Measurements from ENCODE around the gene RETREG1. TPM values are rescaled to one million over a fixed set of nuclear protein-coding genes. Genes with fewer than 3 reads are reported as not detected.

RETREG1 gene
- total RNA-seq, 4 donors from 2014 or later, result 29.1 to 58.8 (median 43.3) TPM

DNA sequence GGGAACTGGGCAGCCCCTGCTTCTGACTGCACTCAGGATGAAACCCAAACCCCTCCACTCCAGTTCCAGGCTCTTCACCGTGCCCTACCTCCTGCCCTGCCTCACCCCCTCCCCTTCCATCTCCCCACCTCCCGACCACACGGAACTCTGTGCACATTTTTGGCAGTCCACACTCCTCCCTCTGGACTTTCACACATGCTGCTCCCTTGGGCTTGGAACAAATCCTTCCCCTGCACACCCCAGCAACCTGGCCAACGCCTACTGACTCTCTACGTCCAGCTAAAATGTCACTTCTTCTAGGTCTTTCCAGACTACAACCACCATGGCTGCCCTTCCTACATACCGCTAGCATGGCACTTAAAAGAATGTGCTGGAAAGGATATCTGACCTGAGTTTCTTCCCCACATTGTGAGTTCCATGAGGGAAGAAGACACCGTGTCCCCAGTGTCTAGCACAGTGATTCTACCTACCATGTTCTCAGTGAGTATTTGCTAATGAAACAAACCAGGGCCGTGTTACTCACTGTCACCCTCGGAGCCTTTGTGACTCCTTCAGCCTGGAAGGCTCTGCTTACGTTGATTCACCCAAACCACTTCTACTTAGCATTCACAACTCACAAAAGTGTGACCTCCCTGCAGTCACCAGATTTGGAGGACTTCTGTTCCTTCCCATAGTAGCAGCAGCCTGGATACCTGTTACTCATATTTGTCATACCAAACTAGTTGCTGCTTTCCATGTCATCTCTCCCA, 18.7 kb downstream of the RETREG1 start:
- DNase-seq (ENCODE audit: low spot score in 2 of 2), result no peak
- intact Hi-C loops (cut with DNase I; ENCODE audit: low total_unique reads), result no loop called here
- no peak overlapping the region for H3K4me3 ChIP-seq (ENCODE audit: low read depth, poor library complexity, severe bottlenecking)
- WGBS, 2 donors, result 87 to 89% methylated on average over 10 of the region's 10 CpGs
- no peak for TF ChIP-seq POLR2A (IDR thresholded peaks at IDR 0.05)
- TF ChIP-seq, protein P1, sequence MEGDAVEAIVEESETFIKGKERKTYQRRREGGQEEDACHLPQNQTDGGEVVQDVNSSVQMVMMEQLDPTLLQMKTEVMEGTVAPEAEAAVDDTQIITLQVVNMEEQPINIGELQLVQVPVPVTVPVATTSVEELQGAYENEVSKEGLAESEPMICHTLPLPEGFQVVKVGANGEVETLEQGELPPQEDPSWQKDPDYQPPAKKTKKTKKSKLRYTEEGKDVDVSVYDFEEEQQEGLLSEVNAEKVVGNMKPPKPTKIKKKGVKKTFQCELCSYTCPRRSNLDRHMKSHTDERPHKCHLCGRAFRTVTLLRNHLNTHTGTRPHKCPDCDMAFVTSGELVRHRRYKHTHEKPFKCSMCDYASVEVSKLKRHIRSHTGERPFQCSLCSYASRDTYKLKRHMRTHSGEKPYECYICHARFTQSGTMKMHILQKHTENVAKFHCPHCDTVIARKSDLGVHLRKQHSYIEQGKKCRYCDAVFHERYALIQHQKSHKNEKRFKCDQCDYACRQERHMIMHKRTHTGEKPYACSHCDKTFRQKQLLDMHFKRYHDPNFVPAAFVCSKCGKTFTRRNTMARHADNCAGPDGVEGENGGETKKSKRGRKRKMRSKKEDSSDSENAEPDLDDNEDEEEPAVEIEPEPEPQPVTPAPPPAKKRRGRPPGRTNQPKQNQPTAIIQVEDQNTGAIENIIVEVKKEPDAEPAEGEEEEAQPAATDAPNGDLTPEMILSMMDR (IDR thresholded peaks at IDR 0.05), result no peak

DNA sequence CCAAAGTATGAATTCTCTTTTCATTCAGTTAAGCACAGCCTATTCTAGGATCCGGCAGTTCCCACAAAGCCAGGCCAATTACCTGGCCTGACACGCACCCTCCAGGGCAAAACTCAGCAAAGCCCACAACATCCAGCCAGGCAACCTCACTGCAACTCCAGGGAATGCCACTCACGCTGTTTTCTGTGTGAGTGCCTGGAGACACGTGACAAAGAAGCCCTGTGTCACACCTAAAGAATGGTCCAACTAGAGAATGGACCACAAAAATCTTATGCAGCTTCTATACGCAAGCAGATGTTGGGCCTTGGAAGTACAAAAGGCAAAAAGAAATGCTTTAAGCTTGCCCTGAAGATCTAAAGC, 20.2 kb downstream of the RETREG1 start:
- H3K4me3 ChIP-seq (ENCODE audit: low read depth, poor library complexity, severe bottlenecking), result no peak overlapping the region
- no peak for TF ChIP-seq POLR2A (IDR thresholded peaks at IDR 0.05)
- TF ChIP-seq, protein P1 (IDR thresholded peaks at IDR 0.05), result no peak

DNA sequence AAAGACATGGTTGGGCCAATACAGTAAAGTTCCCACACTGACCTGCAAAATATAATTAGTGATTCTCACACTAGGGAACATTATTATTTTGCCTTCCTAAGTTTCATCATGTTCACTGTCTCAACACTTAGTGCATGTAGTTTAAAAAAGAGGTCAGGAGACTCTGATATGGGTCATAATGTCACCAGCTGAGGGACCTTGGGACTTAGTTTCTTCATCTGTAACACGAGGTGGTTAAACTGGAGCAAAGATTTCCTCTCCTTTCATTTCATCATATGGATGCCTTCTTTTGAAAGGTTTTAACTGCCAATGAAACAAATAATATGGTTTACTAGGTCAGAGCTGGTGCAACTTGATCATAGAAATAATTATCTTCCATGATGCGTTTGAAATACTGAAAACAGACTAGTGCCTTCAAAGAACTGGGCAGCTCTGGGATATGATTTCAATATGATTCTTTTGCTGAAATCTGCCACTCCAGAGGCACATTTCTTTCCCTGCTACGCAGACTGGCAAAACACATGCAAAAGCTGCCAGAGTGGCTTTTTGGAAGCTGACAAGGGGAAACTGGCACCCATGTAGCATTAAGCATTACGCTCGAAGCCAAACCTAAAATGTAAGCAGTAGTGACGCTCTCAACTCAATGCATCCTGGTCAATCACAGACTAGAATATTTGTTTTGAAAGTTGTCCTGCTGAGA, 20.8 kb downstream of the RETREG1 start:
- 53 to 63% methylated on average over 6 of the region's 6 CpGs for WGBS, 2 donors
- intact Hi-C loops (cut with DNase I; ENCODE audit: low total_unique reads), result no loop called here
- TF ChIP-seq, protein P1 (IDR thresholded peaks at IDR 0.05), result no peak
- H3K4me3 ChIP-seq (ENCODE audit: low read depth, poor library complexity, severe bottlenecking), result no peak overlapping the region
- DNase-seq (ENCODE audit: low spot score in 2 of 2), result no peak

More for the DNA sequence above, 20.2 kb downstream of the RETREG1 start:
- no peak for DNase-seq (ENCODE audit: low spot score in 2 of 2)
- WGBS, 2 donors, result 60 to 63% methylated on average over 5 of the region's 5 CpGs
- intact Hi-C loops (cut with DNase I; ENCODE audit: low total_unique reads), result no loop called here

DNA sequence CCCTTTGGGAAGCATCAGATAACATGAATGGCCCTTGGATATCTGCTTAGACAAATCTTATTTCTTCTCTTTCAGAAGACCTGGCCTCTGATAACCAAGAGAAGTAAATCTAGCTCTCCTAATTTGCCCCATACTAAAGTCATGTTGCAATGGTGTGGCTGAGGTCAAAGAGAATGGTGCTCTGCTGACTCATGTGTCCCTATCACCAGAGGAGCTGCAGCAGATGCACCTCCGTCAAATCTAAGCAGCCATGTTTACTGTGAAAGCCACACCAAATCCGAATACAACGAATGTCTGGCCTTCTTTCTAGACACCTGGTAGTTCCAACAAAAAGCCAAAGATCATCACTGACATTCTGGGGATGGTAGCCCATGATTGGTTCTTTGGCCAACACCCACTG, 23.2 kb downstream of the RETREG1 start:
- DNase-seq (ENCODE audit: low spot score in 2 of 2), result no peak
- H3K4me3 ChIP-seq (ENCODE audit: low read depth, poor library complexity, severe bottlenecking), result no peak overlapping the region
- intact Hi-C loops (cut with DNase I; ENCODE audit: low total_unique reads), result no loop called here
- 93 to 98% methylated on average over 3 of the region's 3 CpGs for WGBS, 2 donors
- no peak for TF ChIP-seq POLR2A (IDR thresholded peaks at IDR 0.05)
- TF ChIP-seq, protein P1 (IDR thresholded peaks at IDR 0.05), result no peak

DNA sequence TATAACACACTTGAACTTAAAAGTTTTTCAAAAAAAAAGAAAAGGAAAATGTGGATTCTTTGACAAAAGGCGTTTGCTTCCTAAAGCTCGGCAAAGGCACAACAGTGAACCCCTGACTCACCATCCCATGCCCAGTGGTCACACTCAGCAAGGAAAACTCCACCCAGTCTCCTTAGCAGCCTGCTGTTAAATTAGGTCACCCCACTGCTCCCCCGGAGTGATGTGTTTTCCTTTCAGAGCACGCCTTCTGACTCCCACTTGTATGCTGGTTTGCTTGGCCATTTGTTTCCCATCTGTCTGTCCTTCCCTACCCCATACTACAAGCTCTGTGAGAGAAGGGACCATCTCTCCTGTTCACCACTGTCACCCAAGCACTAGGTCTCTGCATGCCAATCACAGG, 23.8 kb downstream of the RETREG1 start:
- 54 to 59% methylated on average over 4 of the region's 4 CpGs for WGBS, 2 donors
- peak in 1 of 2 donors; percentile 41 for DNase-seq (ENCODE audit: low spot score in 2 of 2)
- intact Hi-C loops (cut with DNase I; ENCODE audit: low total_unique reads), result no loop called here
- no peak for TF ChIP-seq POLR2A (IDR thresholded peaks at IDR 0.05)
- TF ChIP-seq, protein P1 (IDR thresholded peaks at IDR 0.05), result no peak
- no peak overlapping the region for H3K4me3 ChIP-seq (ENCODE audit: low read depth, poor library complexity, severe bottlenecking)

Data from lower leg skin (tissue), 4 donors.